Astrocyte of the spinal cord (primary cell): ENCODE results near the gene KRTAP5-4.

Source experiments
- DNase-seq: peaks from one replicate; pipeline ENCODE4 v3.0.0; 2011; ENCODE audit warnings: low read depth, low spot score
- H3K4me3 ChIP-seq: 2 replicates; pipeline ENCODE4 v1.5.1; 2011; ENCODE audit warnings: low read depth, mild to moderate bottlenecking, low read length, moderate library complexity
- in situ Hi-C: cut with HindIII; loops from 2 replicates; pipeline ENCODE4 v1.10.0; 2017; ENCODE audit warnings: low sequenced_read_pairs
- TF ChIP-seq, protein P1 (sequence below): IDR thresholded peaks from 2 replicates; pipeline ENCODE4 v1.5.1; 2012; ENCODE audit warnings: low read depth, mild to moderate bottlenecking, low read length, inconsistent platforms

KRTAP5-4 gene

DNA sequence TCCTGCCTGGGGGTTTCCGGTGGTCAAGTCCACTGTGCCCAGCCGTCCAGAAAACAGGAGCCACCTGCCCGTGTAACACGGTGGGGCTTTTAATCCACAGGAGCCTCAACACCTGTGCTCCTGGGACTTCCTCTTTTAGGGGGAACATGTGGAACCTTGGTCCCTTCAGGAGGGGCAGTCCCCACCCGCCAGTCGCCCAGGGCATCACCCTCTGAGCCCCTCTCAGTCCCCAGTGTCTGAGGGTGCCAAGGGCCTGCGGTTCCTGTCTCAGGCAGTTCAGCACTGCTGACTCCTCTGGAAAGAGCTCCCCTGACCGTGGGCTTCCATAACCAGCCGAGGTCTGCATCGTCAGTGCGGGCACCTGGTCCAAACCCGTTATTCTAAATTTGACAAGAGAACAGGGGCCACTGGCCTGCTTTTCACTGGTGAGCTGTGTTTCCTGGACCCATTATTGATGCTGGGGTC is 23.5 kb upstream of the KRTAP5-4 start:
- TF ChIP-seq, protein P1, sequence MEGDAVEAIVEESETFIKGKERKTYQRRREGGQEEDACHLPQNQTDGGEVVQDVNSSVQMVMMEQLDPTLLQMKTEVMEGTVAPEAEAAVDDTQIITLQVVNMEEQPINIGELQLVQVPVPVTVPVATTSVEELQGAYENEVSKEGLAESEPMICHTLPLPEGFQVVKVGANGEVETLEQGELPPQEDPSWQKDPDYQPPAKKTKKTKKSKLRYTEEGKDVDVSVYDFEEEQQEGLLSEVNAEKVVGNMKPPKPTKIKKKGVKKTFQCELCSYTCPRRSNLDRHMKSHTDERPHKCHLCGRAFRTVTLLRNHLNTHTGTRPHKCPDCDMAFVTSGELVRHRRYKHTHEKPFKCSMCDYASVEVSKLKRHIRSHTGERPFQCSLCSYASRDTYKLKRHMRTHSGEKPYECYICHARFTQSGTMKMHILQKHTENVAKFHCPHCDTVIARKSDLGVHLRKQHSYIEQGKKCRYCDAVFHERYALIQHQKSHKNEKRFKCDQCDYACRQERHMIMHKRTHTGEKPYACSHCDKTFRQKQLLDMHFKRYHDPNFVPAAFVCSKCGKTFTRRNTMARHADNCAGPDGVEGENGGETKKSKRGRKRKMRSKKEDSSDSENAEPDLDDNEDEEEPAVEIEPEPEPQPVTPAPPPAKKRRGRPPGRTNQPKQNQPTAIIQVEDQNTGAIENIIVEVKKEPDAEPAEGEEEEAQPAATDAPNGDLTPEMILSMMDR: no peak
- H3K4me3 ChIP-seq: no peak overlapping the region
- in situ Hi-C loops: no loop called here
- DNase-seq: no peak

DNA sequence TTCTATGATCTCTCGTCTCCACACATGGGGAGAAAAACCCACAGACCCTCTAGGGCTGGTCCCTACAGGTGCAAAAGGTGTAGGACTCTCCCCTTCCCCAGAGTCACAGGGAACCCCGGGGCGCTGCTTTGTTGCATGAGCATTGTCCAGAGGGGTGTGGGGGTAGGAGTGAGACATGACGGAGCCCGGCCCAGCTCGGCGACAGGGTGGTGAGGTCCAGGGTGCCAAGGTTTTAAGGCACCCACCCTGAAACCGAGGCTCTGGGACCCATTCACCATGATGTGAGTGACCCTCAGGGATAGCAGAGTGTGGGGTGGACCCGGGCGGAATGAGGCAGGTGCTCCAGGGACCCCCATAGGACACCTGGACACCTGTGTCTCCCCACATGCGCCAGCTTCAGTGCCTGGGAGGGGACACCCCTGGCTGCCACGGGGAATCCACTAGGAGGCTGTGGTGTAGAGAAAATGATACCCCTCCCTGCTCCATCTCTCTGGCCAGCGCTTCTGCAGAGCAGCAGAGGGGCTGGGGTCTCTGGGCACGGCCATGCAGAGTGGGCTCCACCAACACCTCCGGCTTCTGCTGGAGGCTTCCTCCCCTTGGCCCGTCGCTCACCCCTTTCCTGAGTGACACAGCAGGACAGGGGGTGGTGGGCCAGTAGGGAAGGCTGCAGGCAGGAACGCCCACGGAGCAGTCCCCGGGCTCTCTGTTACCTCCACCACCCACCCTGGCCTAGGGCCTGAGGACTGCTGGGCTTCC is 22.8 kb upstream of the KRTAP5-4 start:
- TF ChIP-seq, protein P1: no peak
- H3K4me3 ChIP-seq: no peak overlapping the region
- in situ Hi-C loops: no loop called here
- no peak for DNase-seq

GRCh38 chr11:1643146-1643690 is 21.3 kb upstream of the KRTAP5-4 start:
- DNase-seq: no peak
- no peak overlapping the region for H3K4me3 ChIP-seq
- TF ChIP-seq, protein P1: no peak
- in situ Hi-C loops: no loop called here

- in situ Hi-C loops: no loop called here
- DNase-seq: no peak
- no peak overlapping the region for H3K4me3 ChIP-seq
- TF ChIP-seq, protein P1: no peak
These were observed 20.6 kb upstream of the KRTAP5-4 start for GRCh38 chr11:1642288-1643145.

GRCh38 chr11:1641096-1641495 is 19.2 kb upstream of the KRTAP5-4 start:
- TF ChIP-seq, protein P1: no peak

DNA sequence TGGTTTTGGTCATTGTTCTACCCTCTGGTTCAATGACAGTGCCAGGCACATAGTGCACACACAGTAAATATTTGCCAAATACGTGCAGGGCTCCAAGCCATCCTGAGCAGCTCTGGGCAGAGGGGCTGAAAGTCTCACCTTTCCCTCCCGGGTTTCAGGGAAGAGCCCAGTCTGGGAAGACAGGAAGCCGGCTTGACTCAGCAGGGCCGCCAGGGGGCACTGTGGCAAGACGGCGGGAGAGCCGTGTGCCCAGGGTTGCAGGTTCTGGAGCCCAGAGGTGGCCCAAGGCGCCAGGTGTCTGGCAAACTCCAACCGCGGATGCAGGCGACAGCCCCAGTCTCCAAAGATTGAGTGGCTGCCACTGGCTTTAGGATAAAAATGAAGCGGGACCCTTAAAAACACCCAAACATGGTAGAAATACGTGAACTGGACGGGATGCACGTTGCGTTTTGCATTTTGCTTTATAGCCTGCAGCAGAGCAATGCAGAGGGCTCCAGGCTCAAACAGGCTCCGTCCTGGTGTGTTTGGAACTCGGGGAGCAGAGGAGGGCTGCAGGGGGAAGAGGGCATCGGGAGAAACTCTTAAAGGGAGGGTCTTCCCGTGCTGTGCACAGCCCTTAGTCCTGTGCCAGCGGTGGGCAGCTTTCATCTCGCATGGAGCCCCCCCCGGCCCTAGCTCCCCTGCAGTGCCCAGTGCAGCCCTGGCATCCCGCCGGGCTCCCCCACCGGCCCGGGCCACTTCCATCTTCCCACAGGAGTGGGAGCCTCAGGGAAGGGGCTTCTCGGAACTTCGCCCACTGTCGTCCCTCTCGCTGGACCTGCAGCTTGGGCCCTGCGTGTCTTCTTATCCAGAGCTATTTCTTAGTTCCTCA is 18.4 kb upstream of the KRTAP5-4 start:
- DNase-seq: no peak
- H3K4me3 ChIP-seq: no peak overlapping the region
- TF ChIP-seq, protein P1: peak; percentile 91
- in situ Hi-C loops: no loop called here

More at GRCh38 chr11:1641096-1641495, 19.2 kb upstream of the KRTAP5-4 start:
- in situ Hi-C loops: no loop called here
- no peak overlapping the region for H3K4me3 ChIP-seq
- DNase-seq: no peak
